ENCODE data around the gene CASP10. TPM values are rescaled to one million over a fixed set of nuclear protein-coding genes. Genes with fewer than 3 reads are reported as not detected.

Gene CASP10
- total and polyA plus RNA-seq, 2 of the 13 experiments (the other 11 are each of a cell fraction or from before 2014, with no cell fraction given), result 22.2 to 23.8 TPM

DNA sequence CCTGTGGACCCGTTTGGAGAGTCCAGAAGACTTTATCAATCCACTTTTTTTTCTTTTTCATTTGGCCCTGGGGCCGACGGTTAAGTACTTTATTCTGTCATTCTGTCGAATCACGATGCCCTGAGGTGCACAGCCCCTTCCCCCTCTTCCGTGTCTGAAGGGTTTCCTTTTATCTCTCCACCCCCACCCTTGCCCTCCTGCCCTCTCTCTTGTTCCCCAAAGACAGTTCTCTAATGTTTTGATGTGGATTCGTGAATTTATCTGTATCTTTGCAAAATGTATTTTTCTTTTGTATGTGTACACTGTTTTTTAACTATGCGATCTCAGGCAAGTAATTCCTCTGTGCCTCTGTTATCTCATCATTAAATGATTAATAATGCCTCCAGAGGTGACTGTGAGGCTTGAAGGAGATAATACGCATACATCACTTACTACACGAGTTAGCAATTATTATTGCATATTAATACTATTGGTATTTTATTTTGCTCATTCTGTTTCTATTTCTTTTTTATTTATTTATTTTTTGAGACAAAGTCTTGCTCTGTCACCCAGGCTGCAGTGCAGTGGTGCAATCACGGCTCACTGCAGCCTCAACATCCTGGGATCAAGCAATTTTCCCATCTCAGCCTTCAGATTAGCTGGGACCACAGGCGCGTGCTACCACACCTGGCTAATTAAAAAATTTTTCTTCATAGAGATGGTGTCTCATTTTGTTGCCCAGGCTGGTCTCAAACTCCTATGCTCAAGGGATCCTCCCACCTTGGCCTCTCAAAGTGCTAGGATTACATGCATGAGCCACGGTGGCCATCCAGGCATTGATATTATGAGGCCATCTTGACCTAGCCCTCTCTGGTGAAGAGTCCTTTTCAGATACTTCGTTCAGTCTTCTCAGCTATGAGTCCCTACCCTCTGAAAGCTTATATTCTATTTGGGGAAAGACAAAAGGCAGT lies 76.0 kb downstream of the CASP10 start:
- in situ Hi-C loops (cut with HindIII; ENCODE audit: extremely low pct_ligation_motif_present, low pct_unique_long_range_greater_than_20kb), result no loop called here
- H3K27ac ChIP-seq (ENCODE audit: extremely low read length, insufficient read depth, low read length), result peak overlapping the region; percentile 86
- H3K4me1 ChIP-seq (ENCODE audit: insufficient read depth, low read length), result peaks cover 53% of the 10 kb centered on the region
- peaks cover 40% of the 10 kb centered on the region for H3K79me2 ChIP-seq (ENCODE audit: insufficient read depth, low read length)
- POLR2A ChIA-PET, result interaction anchor here (0.5 to 1.7 kb wide), 5 partner anchors 12 to 193 kb away, joined by 3 to 6 read pairs (median 5); partner anchors contain the start of gene STRADB
- H2AFZ ChIP-seq (ENCODE audit: low read length), result peak overlapping the region; percentile 85
- H3K9ac ChIP-seq (ENCODE audit: insufficient read depth, low read depth, low read length), result peak overlapping the region; percentile 87
- no peaks in the 10 kb centered on the region for H3K9me3 ChIP-seq (ENCODE audit: low read length)
- H3K4me3 ChIP-seq (replicated peaks in 1 of 3; ENCODE audit: insufficient read depth in 1 of 3, low read depth in 2 of 3, low read length in 3 of 3), result peak overlapping the region; percentile 52 to 84 (median 70)
- no peak for DNase-seq (ENCODE audit: low spot score)
- CTCF ChIA-PET (ENCODE audit: low intra/inter-chr PET ratio, low total read pairs), result no interaction called here
- peak overlapping the region; percentile 99 for H3K4me2 ChIP-seq (ENCODE audit: low read depth, low read length)
- FAIRE-seq, result no peak
- no peaks in the 10 kb centered on the region for H3K36me3 ChIP-seq (replicated peaks in 1 of 2; ENCODE audit: control insufficient read depth in 1 of 2, insufficient read depth in 2 of 2, low read length in 2 of 2)
- intact Hi-C loops (cut with micrococcal nuclease; ENCODE audit: unreplicated experiment), result no loop called here
- H4K20me1 ChIP-seq (ENCODE audit: insufficient read depth, low read length), result no peaks in the 10 kb centered on the region
- WGBS (ENCODE audit: low lambda C conversion rate), result 41% methylated on average over 15 of the region's 15 CpGs
- ATAC-seq, result no peak; the same call in 1 of the 3 replicates
- no TSS peak for BruUV-seq (replicated peaks)
- no peaks in the 10 kb centered on the region for H3K27me3 ChIP-seq (ENCODE audit: control insufficient read depth in 1 of 2, insufficient read depth in 2 of 2, low read length in 2 of 2)
- TF ChIP-seq ELF4 (CRISPR knock-in tag; IDR thresholded peaks at IDR 0.05; ENCODE audit: borderline replicate concordance) (no peak), SIN3A (IDR thresholded peaks at IDR 0.05; ENCODE audit: borderline replicate concordance, low read depth, low read length) (0 out of 2 replicates have a peak, but pooled peaks have one; percentile 43), NFYB (CRISPR knock-in tag; IDR thresholded peaks at IDR 0.05) (no peak), ZNF788 (CRISPR knock-in tag; IDR thresholded peaks at IDR 0.05; ENCODE audit: borderline replicate concordance) (no peak), LRRFIP1 (CRISPR knock-in tag; conservative IDR thresholded peaks at IDR 0.05) (no peak), ZNF598 (CRISPR knock-in tag; IDR thresholded peaks at IDR 0.05; ENCODE audit: borderline replicate concordance) (no peak), ARNTL (CRISPR knock-in tag; IDR thresholded peaks at IDR 0.05) (no peak), GFI1 (CRISPR knock-in tag; IDR thresholded peaks at IDR 0.05; ENCODE audit: borderline replicate concordance) (0 out of 2 replicates have a peak, but pooled peaks have one; percentile 44), FOXO1 (CRISPR knock-in tag; IDR thresholded peaks at IDR 0.05) (no peak), YY1 (IDR thresholded peaks at IDR 0.05; ENCODE audit: insufficient read depth, insufficient replicate concordance, low read depth, low read length) (no peak), RBFOX2 (IDR thresholded peaks at IDR 0.05; ENCODE audit: low read depth, low read length) (0 out of 2 replicates have a peak, but pooled peaks have one; percentile 17), IRF2 (CRISPR knock-in tag; IDR thresholded peaks at IDR 0.05) (no peak), SSRP1 (CRISPR knock-in tag; IDR thresholded peaks at IDR 0.05) (no peak), RXRB (CRISPR knock-in tag; IDR thresholded peaks at IDR 0.05; ENCODE audit: borderline replicate concordance) (0 out of 2 replicates have a peak, but pooled peaks have one; percentile 4), MTERF4 (CRISPR knock-in tag; IDR thresholded peaks at IDR 0.05) (no peak), SRSF9 (IDR thresholded peaks at IDR 0.05; ENCODE audit: borderline replicate concordance, insufficient read depth, low read depth, low read length, poor library complexity, severe bottlenecking) (no peak), KLF16 (CRISPR knock-in tag; IDR thresholded peaks at IDR 0.05) (no peak)
- TF ChIP-seq, protein P1, sequence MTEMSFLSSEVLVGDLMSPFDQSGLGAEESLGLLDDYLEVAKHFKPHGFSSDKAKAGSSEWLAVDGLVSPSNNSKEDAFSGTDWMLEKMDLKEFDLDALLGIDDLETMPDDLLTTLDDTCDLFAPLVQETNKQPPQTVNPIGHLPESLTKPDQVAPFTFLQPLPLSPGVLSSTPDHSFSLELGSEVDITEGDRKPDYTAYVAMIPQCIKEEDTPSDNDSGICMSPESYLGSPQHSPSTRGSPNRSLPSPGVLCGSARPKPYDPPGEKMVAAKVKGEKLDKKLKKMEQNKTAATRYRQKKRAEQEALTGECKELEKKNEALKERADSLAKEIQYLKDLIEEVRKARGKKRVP (CRISPR knock-in tag; IDR thresholded peaks at IDR 0.05), result 0 out of 4 replicates have a peak, but pooled peaks of 1 of the 2 experiments have one; percentile 24

Measured in HepG2 (cell line).